SU-DHL-6 (cell line): ENCODE data around the gene RAB40B.

Experiments used
- EZH2phosphoT487 ChIP-seq: fragments of 200-600 bp; sonication (generic), shearing (Covaris generic); conservative IDR thresholded peaks from 2 replicates; pipeline ENCODE4 v1.6.1; 2018; ENCODE audit warnings: mild to moderate bottlenecking, antibody characterized with exemption, low read length, moderate library complexity, mixed read lengths
- TF ChIP-seq, protein P1 (sequence below): fragments of 200-600 bp; sonication (generic); IDR thresholded peaks from one replicate; pipeline ENCODE4 v1.5.1; 2017; ENCODE audit warnings: antibody characterized with exemption, mild to moderate bottlenecking, low read length, moderate library complexity; ENCODE audit not compliant: insufficient read depth, poor library complexity, severe bottlenecking

DNA sequence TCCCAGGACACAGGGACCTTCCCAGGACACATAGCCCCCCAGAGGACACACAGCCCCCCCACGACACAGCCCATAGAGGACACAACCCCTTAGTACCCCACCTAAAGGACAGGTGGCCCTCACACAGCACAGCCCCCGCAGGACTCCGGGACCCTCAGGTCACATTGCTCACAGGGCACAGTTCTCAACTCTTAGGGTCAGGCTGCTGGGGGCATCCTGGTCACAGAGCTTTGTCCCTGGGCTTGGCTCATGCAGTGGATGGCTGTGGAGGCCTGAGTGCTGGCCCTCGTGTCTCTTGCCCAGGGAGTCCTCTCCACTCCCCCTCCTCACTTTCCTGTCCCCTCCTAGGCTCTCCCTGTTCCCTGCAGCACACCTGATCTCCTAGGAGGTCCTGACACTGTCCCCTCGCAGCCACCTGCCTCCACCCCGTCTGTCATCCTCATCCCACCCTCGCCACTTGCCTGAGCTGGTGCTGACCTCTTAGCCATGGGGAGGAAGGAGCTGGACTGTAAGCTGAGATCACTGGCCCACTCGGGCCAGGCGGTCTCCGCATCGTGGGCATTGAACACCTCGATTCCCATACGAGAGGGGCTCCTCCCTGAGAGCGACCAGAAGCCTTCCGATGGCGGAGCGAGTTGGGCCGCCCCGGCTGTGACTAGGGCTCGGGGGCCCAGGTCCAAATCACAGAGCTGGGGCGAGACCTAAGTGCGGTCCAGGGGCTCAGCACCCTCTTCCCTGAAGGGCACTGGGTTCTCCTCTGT is 48.8 kb downstream of the RAB40B start:
- TF ChIP-seq, protein P1, sequence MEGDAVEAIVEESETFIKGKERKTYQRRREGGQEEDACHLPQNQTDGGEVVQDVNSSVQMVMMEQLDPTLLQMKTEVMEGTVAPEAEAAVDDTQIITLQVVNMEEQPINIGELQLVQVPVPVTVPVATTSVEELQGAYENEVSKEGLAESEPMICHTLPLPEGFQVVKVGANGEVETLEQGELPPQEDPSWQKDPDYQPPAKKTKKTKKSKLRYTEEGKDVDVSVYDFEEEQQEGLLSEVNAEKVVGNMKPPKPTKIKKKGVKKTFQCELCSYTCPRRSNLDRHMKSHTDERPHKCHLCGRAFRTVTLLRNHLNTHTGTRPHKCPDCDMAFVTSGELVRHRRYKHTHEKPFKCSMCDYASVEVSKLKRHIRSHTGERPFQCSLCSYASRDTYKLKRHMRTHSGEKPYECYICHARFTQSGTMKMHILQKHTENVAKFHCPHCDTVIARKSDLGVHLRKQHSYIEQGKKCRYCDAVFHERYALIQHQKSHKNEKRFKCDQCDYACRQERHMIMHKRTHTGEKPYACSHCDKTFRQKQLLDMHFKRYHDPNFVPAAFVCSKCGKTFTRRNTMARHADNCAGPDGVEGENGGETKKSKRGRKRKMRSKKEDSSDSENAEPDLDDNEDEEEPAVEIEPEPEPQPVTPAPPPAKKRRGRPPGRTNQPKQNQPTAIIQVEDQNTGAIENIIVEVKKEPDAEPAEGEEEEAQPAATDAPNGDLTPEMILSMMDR, result no peak
- no peak for TF ChIP-seq EZH2phosphoT487
